DMS53 treated with DMSO at 0.1 percent for 48 hours (cell line): Measurements from ENCODE around the gene TMEM200A.
A peak's percentile ranks its signal among the peaks of the same experiment; 100 is the strongest.
"Not testable (repeated sequence)": the region's sequence is repeated elsewhere in the genome, so short reads cannot be mapped to it uniquely, and the experiment has no call there.

ENCODE experiments used
- DNase-seq: peaks from one replicate; lab custom pipeline; 2025; ENCODE audit not compliant: unreplicated experiment; lab: John Stamatoyannopoulos, UW

Gene TMEM200A

GRCh38 chr6:130365166-130366106, at the start of gene TMEM200A:
Gene TMEM200A, plus strand, starts transcription at chr6:130366017. Its CDS starts 74,406 bp downstream, at chr6:130440423.
- DNase-seq: peak; percentile 13

- no peak for DNase-seq
Measured at GRCh38 chr6:130320908-130321307, 44.9 kb upstream of the TMEM200A start.

GRCh38 chr6:130322673-130323268, 43.0 kb upstream of the TMEM200A start:
- DNase-seq: peak; percentile 16

GRCh38 chr6:130324657-130325056, 41.2 kb upstream of the TMEM200A start:
- no peak for DNase-seq

GRCh38 chr6:130326496-130326895, 39.3 kb upstream of the TMEM200A start:
- DNase-seq: no peak

GRCh38 chr6:130337534-130337933, 28.3 kb upstream of the TMEM200A start:
- no peak for DNase-seq

GRCh38 chr6:130346324-130346723, 19.5 kb upstream of the TMEM200A start:
- not testable (repeated sequence) for DNase-seq

- DNase-seq: no peak
Measured at GRCh38 chr6:130354322-130354721, 11.5 kb upstream of the TMEM200A start.

GRCh38 chr6:130355572-130355971, 10.2 kb upstream of the TMEM200A start:
- no peak for DNase-seq

GRCh38 chr6:130357436-130357835, 8.4 kb upstream of the TMEM200A start:
- no peak for DNase-seq

GRCh38 chr6:130359736-130360135, 6.1 kb upstream of the TMEM200A start:
- peak; percentile 13 for DNase-seq

GRCh38 chr6:130362128-130362527, 3.7 kb upstream of the TMEM200A start:
- no peak for DNase-seq

GRCh38 chr6:130364224-130364780, 1.5 kb upstream of the TMEM200A start:
- no peak for DNase-seq

- DNase-seq: no peak
Measured at GRCh38 chr6:130366107-130367005, 539 bp downstream of the TMEM200A start.

GRCh38 chr6:130367767-130368166, 1.9 kb downstream of the TMEM200A start:
- no peak for DNase-seq

- no peak for DNase-seq
Measured at GRCh38 chr6:130368576-130368975, 2.8 kb downstream of the TMEM200A start.

- DNase-seq: no peak
Measured at GRCh38 chr6:130369831-130370230, 4.0 kb downstream of the TMEM200A start.

GRCh38 chr6:130371921-130372420, 6.2 kb downstream of the TMEM200A start:
- no peak for DNase-seq

GRCh38 chr6:130372786-130373185, 7.0 kb downstream of the TMEM200A start:
- no peak for DNase-seq

GRCh38 chr6:130373992-130374391, 8.2 kb downstream of the TMEM200A start:
- no peak for DNase-seq

- no peak for DNase-seq
Measured at GRCh38 chr6:130376936-130377335, 11.1 kb downstream of the TMEM200A start.
